Upper lobe of left lung (tissue), 6 donors: ENCODE results near the gene C3orf18. TPM values are rescaled to one million over a fixed set of nuclear protein-coding genes. Genes with fewer than 3 reads are reported as not detected.
"Not testable (repeated sequence)": the region's sequence is repeated elsewhere in the genome, so short reads cannot be mapped to it uniquely, and the experiment has no call there.

Experiments
- ATAC-seq, 2 donors: fragments of 200-7000 bp; cut with Tn5 transposase; one replicate each; pipeline ENCODE4 v1.9.1; 2022; ENCODE audit warnings: mild to moderate bottlenecking in 2 of 2, moderate library complexity in 2 of 2; ENCODE audit not compliant: low FRiP score in 2 of 2
- DNase-seq, 2 donors: peaks; one replicate each; pipeline ENCODE4 v3.0.0-alpha.2; 2019 to 2020
- H3K27ac ChIP-seq, 4 donors: fragments of 200-600 bp; sonication (generic); one replicate each; pipeline ENCODE4 v1.5.1; 2016 to 2019
- H3K27me3 ChIP-seq, 4 donors: fragments of 200-600 bp; sonication (generic); one replicate each; pipeline ENCODE4 v1.5.1; 2017 to 2019
- H3K36me3 ChIP-seq, 4 donors: fragments of 200-600 bp; sonication (generic); one replicate each; pipeline ENCODE4 v1.5.1; 2016 to 2019
- H3K4me1 ChIP-seq, 4 donors: fragments of 200-600 bp; sonication (generic); one replicate each; pipeline ENCODE4 v1.5.1; 2018 to 2019
- H3K4me3 ChIP-seq, 4 donors: fragments of 200-600 bp; sonication (generic); one replicate each; pipeline ENCODE4 v1.5.1; 2017 to 2019; ENCODE audit warnings: mild to moderate bottlenecking in 2 of 4, moderate library complexity in 1 of 4
- H3K9me3 ChIP-seq, 4 donors: fragments of 200-600 bp; sonication (generic); one replicate each; pipeline ENCODE4 v1.5.1; 2018 to 2019
- CTCF ChIP-seq, 6 experiments: fragments of 450-650 bp in 4 of 6; fragments of 200-600 bp in 2 of 6; sonication (generic) in 2 of 6; IDR thresholded peaks; one replicate each; pipeline ENCODE4 v1.5.1; 2016 to 2019; ENCODE audit warnings: antibody characterized with exemption in 6 of 6
- EP300 ChIP-seq, 4 donors: sonication (generic); formaldehyde crosslinking; IDR thresholded peaks; one replicate each; pipeline ENCODE4 v1.5.1; 2017; ENCODE audit warnings: antibody characterized with exemption in 4 of 4, control low read depth in 2 of 4
- POLR2A ChIP-seq, 4 donors: fragments of 450-650 bp; IDR thresholded peaks; one replicate each; pipeline ENCODE4 v1.5.1; 2016 to 2017; ENCODE audit warnings: antibody characterized with exemption in 4 of 4, mild to moderate bottlenecking in 2 of 4
- POLR2AphosphoS5 ChIP-seq, 2 donors: sonication (generic); formaldehyde crosslinking; IDR thresholded peaks; one replicate each; pipeline ENCODE4 v1.5.1; 2017; ENCODE audit warnings: antibody characterized with exemption in 2 of 2
- WGBS, 2 donors: methylation state at CpG; one replicate each; pipeline ENCODE4 v1.1.5; 2017 to 2018; 5-methylcytosine and 5-hydroxymethylcytosine counted together
- total RNA-seq, 6 donors: library from RNA; depleted of rRNA in 4 of 6; stranded (reverse); fragments of >200 nt in 4 of 6; gene quantifications; one replicate each; pipeline versions ENCODE4 v1.1.0 to v1.2.1, GENCODE V29; 2016 to 2021
- donor health status: DM: no; HTN: no; CAD: no; lungs with moderate emphysema.
- donor health status: DM: no; HTN: yes; CAD: no; lungs with severe emphysema.

The C3orf18 gene
- total RNA-seq, 6 donors from 2014 or later = 4.7 to 7.5 (median 5.7) TPM

- TF ChIP-seq POLR2A (IDR thresholded peaks at IDR 0.05) = no peak
- no peak for TF ChIP-seq POLR2AphosphoS5 (IDR thresholded peaks at IDR 0.05)
- TF ChIP-seq CTCF (IDR thresholded peaks at IDR 0.05) = no peak
- no peak for TF ChIP-seq EP300 (IDR thresholded peaks at IDR 0.05)
- H3K27me3 ChIP-seq = no peaks in the 10 kb centered on the region
- ATAC-seq (no peak), DNase-seq (no peak)
- peaks cover 17 to 21% (median 18%) of the 10 kb centered on the region in 4 donors for H3K4me1 ChIP-seq
- no peaks in the 10 kb centered on the region for H3K36me3 ChIP-seq
- H3K9me3 ChIP-seq = no peaks in the 10 kb centered on the region
- H3K4me3 ChIP-seq = no peak overlapping the region
- WGBS, 2 donors = 94 to 100% methylated on average over 2 to 7 of the region's 7 CpGs
- no peak overlapping the region for H3K27ac ChIP-seq
Observed at GRCh38 chr3:50518436-50518835, 49.1 kb downstream of the C3orf18 start.

GRCh38 chr3:50517721-50518206 is 49.8 kb downstream of the C3orf18 start:
- DNase-seq (no peak), ATAC-seq (no peak)
- no peak overlapping the region for H3K4me3 ChIP-seq
- no peak for TF ChIP-seq EP300 (IDR thresholded peaks at IDR 0.05)
- no peak for TF ChIP-seq POLR2AphosphoS5 (IDR thresholded peaks at IDR 0.05)
- no peak for TF ChIP-seq POLR2A (IDR thresholded peaks at IDR 0.05)
- TF ChIP-seq CTCF (IDR thresholded peaks at IDR 0.05) = no peak
- H3K4me1 ChIP-seq = peaks cover 17 to 21% (median 18%) of the 10 kb centered on the region in 4 donors
- H3K9me3 ChIP-seq = no peaks in the 10 kb centered on the region
- H3K27me3 ChIP-seq = no peaks in the 10 kb centered on the region
- H3K36me3 ChIP-seq = no peaks in the 10 kb centered on the region
- 85 to 88% methylated on average over 4 of the region's 4 CpGs for WGBS, 2 donors
- H3K27ac ChIP-seq = no peak overlapping the region

- peak in 1 of 2 donors; percentile 22 for ATAC-seq
- TF ChIP-seq POLR2AphosphoS5 (IDR thresholded peaks at IDR 0.05) (no peak), POLR2A (IDR thresholded peaks at IDR 0.05) (no peak), CTCF (IDR thresholded peaks at IDR 0.05) (no peak), EP300 (IDR thresholded peaks at IDR 0.05) (no peak)
- Histone ChIP-seq H3K27me3 (no peaks in the 10 kb centered on the region), H3K4me3 (peak overlapping the region in 1 of 4 donors; percentile 34), H3K36me3 (no peaks in the 10 kb centered on the region), H3K4me1 (peaks cover 17 to 21% (median 18%) of the 10 kb centered on the region in 4 donors), H3K9me3 (no peaks in the 10 kb centered on the region), H3K27ac (peak overlapping the region; percentile 13 to 75 (median 68))
- WGBS, 2 donors = 61 to 65% methylated on average over 3 to 4 of the region's 4 CpGs
- peak in 1 of 2 donors; percentile 35 for DNase-seq
Observed at GRCh38 chr3:50516440-50516871, 51.1 kb downstream of the C3orf18 start.

- TF ChIP-seq EP300 (IDR thresholded peaks at IDR 0.05) = no peak
- TF ChIP-seq POLR2A (IDR thresholded peaks at IDR 0.05) = no peak
- no peak for TF ChIP-seq CTCF (IDR thresholded peaks at IDR 0.05)
- TF ChIP-seq POLR2AphosphoS5 (IDR thresholded peaks at IDR 0.05) = peak in 1 of 2 donors; percentile 17
- DNase-seq (peak; percentile 80 to 86), ATAC-seq (peak; percentile 54 to 62)
- Histone ChIP-seq H3K27ac (peak overlapping the region; percentile 13 to 75 (median 68)), H3K9me3 (no peaks in the 10 kb centered on the region), H3K36me3 (no peaks in the 10 kb centered on the region), H3K27me3 (no peaks in the 10 kb centered on the region), H3K4me3 (peak overlapping the region in 3 of 4 donors; percentile 9 to 34 (median 14)), H3K4me1 (peaks cover 17 to 21% (median 18%) of the 10 kb centered on the region in 4 donors)
- 3% methylated on average over 15 to 22 of the region's 22 CpGs for WGBS, 2 donors
Observed at GRCh38 chr3:50515565-50516439, 51.7 kb downstream of the C3orf18 start.

GRCh38 chr3:50512908-50513307 is 54.6 kb downstream of the C3orf18 start:
- WGBS, 2 donors = 64 to 76% methylated on average over 7 to 8 of the region's 8 CpGs
- not testable (repeated sequence) for H3K27me3 ChIP-seq, ATAC-seq, H3K27ac ChIP-seq, H3K36me3 ChIP-seq, DNase-seq, H3K9me3 ChIP-seq, H3K4me3 ChIP-seq
- H3K4me1 ChIP-seq = peaks cover 17 to 21% (median 18%) of the 10 kb centered on the region in 4 donors
